ENCODE results near the gene AMER1.

The AMER1 gene

DNA sequence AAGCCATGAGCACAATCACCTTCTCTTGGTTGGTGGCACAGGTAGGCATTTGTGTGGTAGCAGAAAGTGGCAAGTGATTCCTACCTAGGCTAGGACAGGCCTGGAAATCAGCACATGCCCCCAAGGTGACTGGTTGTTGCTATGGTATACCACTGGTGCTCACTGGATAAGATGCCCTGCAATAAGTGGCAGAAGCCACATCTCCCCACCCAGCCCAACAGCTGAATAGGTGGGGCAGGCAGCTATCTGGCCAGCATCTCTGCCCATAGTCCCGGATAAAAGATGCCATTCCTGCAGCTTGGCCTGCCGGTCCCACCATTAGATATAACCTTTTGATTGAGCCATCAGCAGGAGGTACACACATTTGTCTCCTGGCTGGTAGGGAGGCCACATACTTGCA is 21.1 kb downstream of the AMER1 start:
- DNase-seq (ENCODE audit: low read depth in 2 of 2): no peak

DNA sequence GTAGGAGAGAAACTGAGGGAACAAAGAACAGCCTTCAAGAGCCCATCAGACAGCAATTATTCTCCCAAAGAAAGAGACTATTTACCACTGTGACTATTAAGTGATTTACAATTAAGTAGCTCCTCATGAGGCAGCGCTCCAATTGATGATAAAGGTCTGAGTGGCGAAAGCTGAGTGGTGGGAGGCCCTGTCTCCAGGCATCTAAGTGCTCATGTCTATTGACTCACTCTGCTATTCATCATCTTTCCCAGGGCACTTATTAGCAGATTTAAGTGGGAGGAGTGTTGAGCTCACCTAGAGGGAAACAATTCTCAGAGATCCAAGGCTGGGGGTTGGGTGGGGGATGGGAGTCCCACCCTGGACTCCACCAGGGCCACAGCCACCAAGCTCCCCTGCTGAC is 23.3 kb downstream of the AMER1 start:
- DNase-seq (ENCODE audit: low read depth in 2 of 2): no peak

DNA sequence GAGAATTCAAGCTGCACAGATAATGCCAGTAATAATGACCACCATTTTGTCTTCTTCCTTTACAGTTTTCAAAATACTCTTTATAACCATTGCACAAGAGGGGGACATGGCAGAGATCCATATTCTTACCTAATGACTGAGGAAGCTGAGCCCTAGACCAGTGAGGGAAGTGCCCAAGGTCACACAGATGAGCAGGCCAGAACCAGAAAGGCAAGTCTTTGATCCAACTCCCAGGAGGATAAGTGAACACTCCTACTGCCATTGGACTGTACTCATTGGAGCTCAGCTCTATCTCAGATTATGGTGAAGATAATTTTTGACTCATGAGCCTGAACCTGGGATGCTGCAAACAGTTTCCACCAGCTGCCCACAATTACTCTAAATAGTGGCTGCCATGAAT is 28.6 kb downstream of the AMER1 start:
- DNase-seq (ENCODE audit: low read depth in 2 of 2): no peak

DNA sequence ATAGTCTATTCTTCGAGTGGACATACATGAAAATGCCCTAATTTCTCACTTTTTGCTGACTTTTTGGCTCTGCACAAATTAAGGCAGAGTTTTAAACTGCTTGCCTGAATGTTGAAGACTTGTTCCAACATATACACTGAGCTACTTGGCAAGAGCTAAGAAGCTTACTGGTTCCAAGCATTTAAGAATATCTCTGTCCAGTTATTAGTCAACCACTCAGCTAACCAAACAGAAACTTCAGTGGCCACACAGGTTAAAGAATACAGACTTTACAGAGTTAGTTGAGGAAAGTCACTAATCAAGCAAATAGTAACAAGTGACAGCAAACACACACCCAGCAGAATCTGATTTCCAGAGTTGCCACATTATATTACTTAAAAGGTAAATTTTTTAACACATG is 35.5 kb downstream of the AMER1 start:
- DNase-seq (ENCODE audit: low read depth in 2 of 2): no peak

DNA sequence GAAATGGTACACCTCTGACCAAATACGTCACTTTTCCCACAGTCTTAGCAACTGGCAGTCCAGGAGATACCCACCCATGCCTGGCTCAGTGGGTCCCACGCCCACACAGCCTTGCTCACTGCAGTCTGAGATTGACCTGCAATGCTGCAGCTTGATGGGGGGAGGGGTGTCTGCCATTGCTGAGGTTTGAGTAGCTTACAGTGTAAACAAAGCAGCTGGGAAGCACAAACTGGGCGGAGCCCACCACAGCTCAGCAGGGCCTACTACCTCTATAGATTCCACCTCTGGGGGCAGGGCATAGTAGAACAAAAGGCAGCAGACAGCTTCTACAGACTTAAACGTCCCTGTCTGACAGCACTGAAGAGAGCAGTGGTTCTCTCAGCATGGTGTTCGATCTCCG is 52.7 kb downstream of the AMER1 start:
- no peak for DNase-seq (ENCODE audit: low read depth in 2 of 2)

DNA sequence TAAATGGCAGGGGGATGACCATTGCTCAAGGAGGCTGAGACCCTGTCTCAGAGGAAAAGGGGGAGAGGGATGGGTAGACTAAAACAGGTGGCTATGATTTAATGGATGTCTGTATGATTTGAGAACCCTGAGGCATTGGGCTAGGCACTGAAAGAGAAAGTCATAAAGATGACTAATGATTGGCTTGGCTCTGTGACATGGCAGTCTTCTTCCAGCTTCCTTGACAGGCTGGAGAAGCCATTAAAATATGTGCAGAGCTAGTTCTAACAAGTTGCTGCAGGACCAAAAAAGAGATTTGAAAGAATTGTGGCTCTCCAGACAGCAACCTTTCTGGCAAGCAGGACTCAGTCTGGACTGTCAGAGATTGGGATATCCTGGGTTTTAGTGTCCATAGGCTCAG is 53.6 kb downstream of the AMER1 start:
- DNase-seq (ENCODE audit: low read depth in 2 of 2): no peak

DNA sequence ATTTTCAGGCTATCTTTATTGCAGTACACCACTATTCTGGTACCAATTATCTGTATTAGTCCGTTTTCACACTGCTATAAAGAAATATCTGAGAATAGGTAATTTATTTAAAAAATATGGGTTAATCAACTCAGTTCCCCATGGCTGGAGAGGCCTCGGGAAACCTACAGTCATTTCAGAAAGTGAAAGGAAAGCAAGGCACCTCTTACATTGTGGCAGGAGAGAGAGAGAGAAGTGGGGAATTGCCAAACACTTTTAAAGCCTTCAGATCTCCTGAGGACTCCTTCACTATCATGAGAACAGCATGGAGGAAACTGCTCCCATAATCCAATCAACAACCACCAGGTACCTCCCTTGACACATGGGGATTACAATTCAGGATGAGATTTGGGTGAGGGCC is 54.7 kb downstream of the AMER1 start:
- DNase-seq (ENCODE audit: low read depth in 2 of 2): no peak

Data from fibroblast of skin of left biceps (primary cell).